Measurements from ENCODE around the gene RAB3GAP2.

RAB3GAP2 gene

GRCh38 chr1:220157738-220158137 lies 114.5 kb downstream of the RAB3GAP2 start:
- no peak overlapping the region for H3K4me3 ChIP-seq
- no peaks in the 10 kb centered on the region for H4K20me1 ChIP-seq
- peaks cover 0 to 17% (median 0%) of the 10 kb centered on the region in 10 experiments; a peak in 3 of 20 replicates for H3K4me1 ChIP-seq
- TF ChIP-seq Cebpa-rat (IDR thresholded peaks at IDR 0.05) = no peak
- no peak overlapping the region for H3K9ac ChIP-seq
- H3K36me3 ChIP-seq = peaks cover 76 to 97% (median 91%) of the 10 kb centered on the region in 11 experiments
- H3K9me3 ChIP-seq (replicated peaks in 1 of 11) = no peaks in the 10 kb centered on the region
- no peaks in the 10 kb centered on the region for H3K27me3 ChIP-seq
- peak overlapping the region in 2 of 11 experiments; percentile 25 to 32; a peak in 1 of 22 replicates for H3K27ac ChIP-seq
- peak overlapping the region in 1 of 11 experiments; percentile 26; a peak in 1 of 22 replicates for H3K4me2 ChIP-seq

- Histone ChIP-seq H3K27ac (no peak overlapping the region), H3K4me3 (no peak overlapping the region), H3K4me2 (no peak overlapping the region), H3K36me3 (peaks cover 87 to 99% (median 96%) of the 10 kb centered on the region in 11 experiments), H4K20me1 (no peaks in the 10 kb centered on the region), H3K4me1 (peaks cover 0 to 17% (median 0%) of the 10 kb centered on the region in 10 experiments; a peak in 3 of 20 replicates), H3K27me3 (no peaks in the 10 kb centered on the region), H3K9me3 (replicated peaks in 1 of 11) (no peaks in the 10 kb centered on the region), H3K9ac (no peak overlapping the region)
- TF ChIP-seq Cebpa-rat (IDR thresholded peaks at IDR 0.05) = no peak
Observed at GRCh38 chr1:220156620-220157146, 115.6 kb downstream of the RAB3GAP2 start.

- Histone ChIP-seq H3K4me1 (peaks cover 0 to 19% (median 0%) of the 10 kb centered on the region in 10 experiments; a peak in 3 of 20 replicates), H3K27me3 (no peaks in the 10 kb centered on the region), H3K9me3 (replicated peaks in 1 of 11) (no peaks in the 10 kb centered on the region), H3K4me3 (no peak overlapping the region), H3K9ac (no peak overlapping the region), H3K36me3 (peaks cover 73 to 99% (median 90%) of the 10 kb centered on the region in 11 experiments), H3K4me2 (no peak overlapping the region), H4K20me1 (0 out of 22 replicates have a peak, but pooled peaks cover 0 to 3% (median 0%) of the 10 kb centered on the region in 11 experiments), H3K27ac (no peak overlapping the region)
- TF ChIP-seq Cebpa-rat (IDR thresholded peaks at IDR 0.05) = no peak
Observed at GRCh38 chr1:220153147-220153546, 119.1 kb downstream of the RAB3GAP2 start.

GRCh38 chr1:220151454-220151853 lies 120.8 kb downstream of the RAB3GAP2 start:
- peaks cover 69 to 99% (median 89%) of the 10 kb centered on the region in 11 experiments for H3K36me3 ChIP-seq
- 0 out of 22 replicates have a peak, but pooled peaks cover 0 to 3% (median 0%) of the 10 kb centered on the region in 11 experiments for H4K20me1 ChIP-seq
- TF ChIP-seq Cebpa-rat (IDR thresholded peaks at IDR 0.05) = no peak
- H3K9me3 ChIP-seq (replicated peaks in 1 of 11) = no peaks in the 10 kb centered on the region
- no peak overlapping the region for H3K4me2 ChIP-seq
- H3K4me1 ChIP-seq = peaks cover 0 to 5% (median 0%) of the 10 kb centered on the region in 10 experiments; a peak in 1 of 20 replicates
- no peak overlapping the region for H3K27ac ChIP-seq
- H3K9ac ChIP-seq = no peak overlapping the region
- H3K27me3 ChIP-seq = no peaks in the 10 kb centered on the region
- H3K4me3 ChIP-seq = no peak overlapping the region

- H3K27me3 ChIP-seq = no peaks in the 10 kb centered on the region
- H4K20me1 ChIP-seq = 0 out of 22 replicates have a peak, but pooled peaks cover 0 to 3% (median 0%) of the 10 kb centered on the region in 11 experiments
- peaks cover 70 to 99% (median 89%) of the 10 kb centered on the region in 11 experiments for H3K36me3 ChIP-seq
- peaks cover 0 to 5% (median 0%) of the 10 kb centered on the region in 10 experiments; a peak in 1 of 20 replicates for H3K4me1 ChIP-seq
- H3K4me3 ChIP-seq = no peak overlapping the region
- H3K9ac ChIP-seq = no peak overlapping the region
- no peaks in the 10 kb centered on the region for H3K9me3 ChIP-seq (replicated peaks in 1 of 11)
- H3K4me2 ChIP-seq = no peak overlapping the region
- no peak for TF ChIP-seq Cebpa-rat (IDR thresholded peaks at IDR 0.05)
- H3K27ac ChIP-seq = no peak overlapping the region
Observed at GRCh38 chr1:220149742-220150141, 122.5 kb downstream of the RAB3GAP2 start.

GRCh38 chr1:220144051-220144450 lies 128.2 kb downstream of the RAB3GAP2 start:
- Histone ChIP-seq H3K9me3 (replicated peaks in 1 of 11) (no peaks in the 10 kb centered on the region), H3K4me2 (no peak overlapping the region), H4K20me1 (no peaks in the 10 kb centered on the region), H3K27ac (no peak overlapping the region), H3K9ac (no peak overlapping the region), H3K36me3 (peaks cover 60 to 100% (median 92%) of the 10 kb centered on the region in 11 experiments), H3K4me3 (no peak overlapping the region), H3K27me3 (no peaks in the 10 kb centered on the region), H3K4me1 (no peaks in the 10 kb centered on the region)
- no peak for TF ChIP-seq Cebpa-rat (IDR thresholded peaks at IDR 0.05)

GRCh38 chr1:220139966-220140365 lies 132.3 kb downstream of the RAB3GAP2 start:
- Histone ChIP-seq H3K9ac (no peak overlapping the region), H3K4me2 (no peak overlapping the region), H3K27ac (no peak overlapping the region), H3K36me3 (peaks cover 63 to 97% (median 87%) of the 10 kb centered on the region in 11 experiments), H4K20me1 (no peaks in the 10 kb centered on the region), H3K4me3 (no peak overlapping the region), H3K27me3 (no peaks in the 10 kb centered on the region), H3K4me1 (peaks cover 7 to 18% (median 14%) of the 10 kb centered on the region in 10 experiments; a peak in 19 of 20 replicates), H3K9me3 (replicated peaks in 1 of 11) (no peaks in the 10 kb centered on the region)
- no peak for TF ChIP-seq Cebpa-rat (IDR thresholded peaks at IDR 0.05)

- TF ChIP-seq Cebpa-rat (IDR thresholded peaks at IDR 0.05) = no peak
- peaks cover 79 to 100% (median 95%) of the 10 kb centered on the region in 11 experiments for H3K36me3 ChIP-seq
Observed at GRCh38 chr1:220137019-220137786, 135.1 kb downstream of the RAB3GAP2 start.

GRCh38 chr1:220135755-220136154 lies 136.5 kb downstream of the RAB3GAP2 start:
- Histone ChIP-seq H3K27me3 (no peaks in the 10 kb centered on the region), H3K4me2 (no peak overlapping the region), H3K9ac (no peak overlapping the region), H3K4me3 (no peak overlapping the region), H3K27ac (no peak overlapping the region; a peak in 2 of 22 replicates), H3K9me3 (replicated peaks in 1 of 11) (no peaks in the 10 kb centered on the region), H3K36me3 (peaks cover 79 to 100% (median 94%) of the 10 kb centered on the region in 11 experiments), H4K20me1 (no peaks in the 10 kb centered on the region), H3K4me1 (peaks cover 7 to 18% (median 14%) of the 10 kb centered on the region in 10 experiments; a peak in 19 of 20 replicates)
- no peak for TF ChIP-seq Cebpa-rat (IDR thresholded peaks at IDR 0.05)

More at GRCh38 chr1:220137019-220137786, 135.1 kb downstream of the RAB3GAP2 start:
- Histone ChIP-seq H3K27me3 (no peaks in the 10 kb centered on the region), H3K9ac (peak overlapping the region in 10 of 11 experiments; percentile 2 to 63 (median 34); a peak in 11 of 22 replicates), H4K20me1 (no peaks in the 10 kb centered on the region), H3K4me3 (no peak overlapping the region), H3K9me3 (replicated peaks in 1 of 11) (no peaks in the 10 kb centered on the region), H3K4me2 (peak overlapping the region; percentile 13 to 58 (median 39); a peak in 18 of 22 replicates), H3K4me1 (peaks cover 7 to 18% (median 14%) of the 10 kb centered on the region in 10 experiments; a peak in 19 of 20 replicates), H3K27ac (peak overlapping the region; percentile 19 to 78 (median 58); a peak in 18 of 22 replicates)
